ENCODE results near the gene FBXO31.

DNA sequence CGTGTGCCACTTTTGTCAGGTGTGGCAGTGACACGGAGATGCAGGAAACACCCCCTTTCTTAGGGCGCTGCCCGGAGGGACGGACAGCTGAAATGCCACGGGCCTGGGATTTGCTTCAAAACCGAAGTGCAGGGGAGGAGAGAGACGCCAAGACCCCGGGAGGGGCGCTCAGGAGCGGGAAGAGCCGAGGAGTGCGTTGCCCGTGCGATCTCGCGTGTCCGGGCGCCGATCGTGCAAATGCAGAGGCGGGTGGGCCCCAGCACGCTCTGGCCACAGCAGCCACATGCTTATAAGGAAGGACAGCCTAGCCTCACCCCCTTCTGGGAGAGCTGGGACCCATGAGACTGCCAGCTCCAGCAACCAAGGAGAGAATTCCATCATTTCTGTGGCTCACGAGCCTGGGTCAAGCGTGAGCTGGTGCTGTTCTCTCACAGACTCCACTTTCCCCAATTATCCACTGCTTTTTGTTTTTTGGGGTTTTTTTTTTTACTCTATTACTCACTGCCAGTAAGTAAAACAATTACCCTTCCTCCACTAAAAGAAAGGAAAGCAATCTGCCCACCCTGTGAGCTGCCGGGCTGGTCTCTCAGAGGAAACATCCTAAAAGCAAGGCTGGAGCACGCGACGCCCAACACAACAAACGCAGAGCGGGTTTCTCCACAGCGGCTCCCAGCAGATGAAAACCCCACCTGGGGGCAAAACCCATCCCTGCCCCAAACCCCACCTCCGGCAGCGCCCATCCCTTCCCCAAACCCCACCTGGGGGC lies 39.2 kb downstream of the FBXO31 start:
- TF ChIP-seq, protein P1, sequence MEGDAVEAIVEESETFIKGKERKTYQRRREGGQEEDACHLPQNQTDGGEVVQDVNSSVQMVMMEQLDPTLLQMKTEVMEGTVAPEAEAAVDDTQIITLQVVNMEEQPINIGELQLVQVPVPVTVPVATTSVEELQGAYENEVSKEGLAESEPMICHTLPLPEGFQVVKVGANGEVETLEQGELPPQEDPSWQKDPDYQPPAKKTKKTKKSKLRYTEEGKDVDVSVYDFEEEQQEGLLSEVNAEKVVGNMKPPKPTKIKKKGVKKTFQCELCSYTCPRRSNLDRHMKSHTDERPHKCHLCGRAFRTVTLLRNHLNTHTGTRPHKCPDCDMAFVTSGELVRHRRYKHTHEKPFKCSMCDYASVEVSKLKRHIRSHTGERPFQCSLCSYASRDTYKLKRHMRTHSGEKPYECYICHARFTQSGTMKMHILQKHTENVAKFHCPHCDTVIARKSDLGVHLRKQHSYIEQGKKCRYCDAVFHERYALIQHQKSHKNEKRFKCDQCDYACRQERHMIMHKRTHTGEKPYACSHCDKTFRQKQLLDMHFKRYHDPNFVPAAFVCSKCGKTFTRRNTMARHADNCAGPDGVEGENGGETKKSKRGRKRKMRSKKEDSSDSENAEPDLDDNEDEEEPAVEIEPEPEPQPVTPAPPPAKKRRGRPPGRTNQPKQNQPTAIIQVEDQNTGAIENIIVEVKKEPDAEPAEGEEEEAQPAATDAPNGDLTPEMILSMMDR (IDR thresholded peaks at IDR 0.05): no peak
- TF ChIP-seq POLR2A (IDR thresholded peaks at IDR 0.05): no peak

All from adrenal gland (tissue), 5 donors.